PC-3 (cell line): Measurements from ENCODE around the gene SARDH.

Experiments
- EZH2 ChIP-seq: fragments of 300-600 bp; sonication (generic); IDR thresholded peaks from one replicate; pipeline ENCODE4 v1.6.1; 2017; ENCODE audit warnings: antibody characterized with exemption, mild to moderate bottlenecking, low read length; ENCODE audit not compliant: unreplicated experiment
- EZH2phosphoT487 ChIP-seq: fragments of 300-600 bp; sonication (generic); IDR thresholded peaks from 2 replicates; pipeline ENCODE4 v1.6.1; 2018; ENCODE audit warnings: mild to moderate bottlenecking, antibody characterized with exemption, low read length, borderline replicate concordance
- TF ChIP-seq, protein P1 (sequence below): fragments of 300-600 bp; sonication (generic); conservative IDR thresholded peaks from 2 replicates; pipeline ENCODE4 v1.5.1; 2017; ENCODE audit warnings: antibody characterized with exemption, low read depth, mild to moderate bottlenecking, low read length

DNA sequence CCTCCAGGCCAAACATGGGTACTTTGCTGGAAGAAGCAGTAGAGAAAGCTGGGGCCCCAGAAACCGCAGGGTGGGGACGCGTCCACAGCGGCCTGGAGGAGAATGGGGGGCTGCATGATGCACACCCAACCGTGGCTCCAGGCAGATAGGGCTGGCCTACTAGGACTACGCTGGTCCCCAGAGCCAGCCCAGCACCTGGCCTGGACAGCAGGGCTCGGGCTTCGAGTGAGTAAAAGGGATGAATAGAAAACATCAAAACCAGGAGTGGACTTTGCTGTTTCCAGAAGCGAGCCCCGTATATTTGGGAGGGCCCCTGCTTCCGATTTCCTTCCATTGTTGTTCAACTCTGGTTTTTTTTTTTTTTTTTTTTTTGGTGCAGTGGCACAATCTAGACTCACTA, 71.3 kb downstream of the SARDH start:
- TF ChIP-seq, protein P1, sequence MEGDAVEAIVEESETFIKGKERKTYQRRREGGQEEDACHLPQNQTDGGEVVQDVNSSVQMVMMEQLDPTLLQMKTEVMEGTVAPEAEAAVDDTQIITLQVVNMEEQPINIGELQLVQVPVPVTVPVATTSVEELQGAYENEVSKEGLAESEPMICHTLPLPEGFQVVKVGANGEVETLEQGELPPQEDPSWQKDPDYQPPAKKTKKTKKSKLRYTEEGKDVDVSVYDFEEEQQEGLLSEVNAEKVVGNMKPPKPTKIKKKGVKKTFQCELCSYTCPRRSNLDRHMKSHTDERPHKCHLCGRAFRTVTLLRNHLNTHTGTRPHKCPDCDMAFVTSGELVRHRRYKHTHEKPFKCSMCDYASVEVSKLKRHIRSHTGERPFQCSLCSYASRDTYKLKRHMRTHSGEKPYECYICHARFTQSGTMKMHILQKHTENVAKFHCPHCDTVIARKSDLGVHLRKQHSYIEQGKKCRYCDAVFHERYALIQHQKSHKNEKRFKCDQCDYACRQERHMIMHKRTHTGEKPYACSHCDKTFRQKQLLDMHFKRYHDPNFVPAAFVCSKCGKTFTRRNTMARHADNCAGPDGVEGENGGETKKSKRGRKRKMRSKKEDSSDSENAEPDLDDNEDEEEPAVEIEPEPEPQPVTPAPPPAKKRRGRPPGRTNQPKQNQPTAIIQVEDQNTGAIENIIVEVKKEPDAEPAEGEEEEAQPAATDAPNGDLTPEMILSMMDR = no peak
- no peak for TF ChIP-seq EZH2
- TF ChIP-seq EZH2phosphoT487 = no peak
